ENCODE measurements around the gene SLC1A4.
"Not testable (repeated sequence)": the region's sequence is repeated elsewhere in the genome, so short reads cannot be mapped to it uniquely, and the experiment has no call there.

Gene SLC1A4

GRCh38 chr2:64966017-64966416 lies 23.2 kb upstream of the SLC1A4 start:
- DNase-seq (ENCODE audit: low read depth), result no peak

- DNase-seq (ENCODE audit: low read depth), result no peak
Observed at GRCh38 chr2:64966839-64967238, 22.4 kb upstream of the SLC1A4 start.

- DNase-seq (ENCODE audit: low read depth), result no peak
Observed at GRCh38 chr2:64967601-64968000, 21.6 kb upstream of the SLC1A4 start.

- DNase-seq (ENCODE audit: low read depth), result not testable (repeated sequence)
Observed at GRCh38 chr2:64969086-64969485, 20.1 kb upstream of the SLC1A4 start.

- DNase-seq (ENCODE audit: low read depth), result no peak
Observed at GRCh38 chr2:64970495-64970894, 18.7 kb upstream of the SLC1A4 start.

- no peak for DNase-seq (ENCODE audit: low read depth)
Observed at GRCh38 chr2:64972426-64972825, 16.8 kb upstream of the SLC1A4 start.

GRCh38 chr2:64972876-64973275 lies 16.3 kb upstream of the SLC1A4 start:
- no peak for DNase-seq (ENCODE audit: low read depth)

- DNase-seq (ENCODE audit: low read depth), result no peak
Observed at GRCh38 chr2:64975232-64975821, 13.9 kb upstream of the SLC1A4 start.

- DNase-seq (ENCODE audit: low read depth), result no peak
Observed at GRCh38 chr2:64976276-64976675, 12.9 kb upstream of the SLC1A4 start.

GRCh38 chr2:64978514-64979268 lies 10.5 kb upstream of the SLC1A4 start:
- DNase-seq (ENCODE audit: low read depth), result no peak

- DNase-seq (ENCODE audit: low read depth), result no peak
Observed at GRCh38 chr2:64979744-64980143, 9.5 kb upstream of the SLC1A4 start.

- DNase-seq (ENCODE audit: low read depth), result no peak
Observed at GRCh38 chr2:64980183-64980582, 9.0 kb upstream of the SLC1A4 start.

- DNase-seq (ENCODE audit: low read depth), result no peak
Observed at GRCh38 chr2:64982311-64982857, 6.8 kb upstream of the SLC1A4 start.

- no peak for DNase-seq (ENCODE audit: low read depth)
Observed at GRCh38 chr2:64982932-64983331, 6.3 kb upstream of the SLC1A4 start.

GRCh38 chr2:64985447-64985846 lies 3.8 kb upstream of the SLC1A4 start:
- no peak for DNase-seq (ENCODE audit: low read depth)

- DNase-seq (ENCODE audit: low read depth), result no peak
Observed at GRCh38 chr2:64987001-64987955, 1.9 kb upstream of the SLC1A4 start.

- DNase-seq (ENCODE audit: low read depth), result no peak
Observed at GRCh38 chr2:64987956-64988419, 1.2 kb upstream of the SLC1A4 start.

- DNase-seq (ENCODE audit: low read depth), result no peak
Observed at GRCh38 chr2:64988420-64989125, 626 bp upstream of the SLC1A4 start.

- no peak for DNase-seq (ENCODE audit: low read depth)
Observed at GRCh38 chr2:64989982-64990614, 899 bp downstream of the SLC1A4 start.

GRCh38 chr2:64990876-64991275 lies 1.7 kb downstream of the SLC1A4 start:
- DNase-seq (ENCODE audit: low read depth), result no peak

GRCh38 chr2:64992218-64992617 lies 3.0 kb downstream of the SLC1A4 start:
- no peak for DNase-seq (ENCODE audit: low read depth)

All from stimulated activated CD8-positive, alpha-beta memory T cell treated with anti-CD3 and anti-CD28 coated beads, Interleukin-15, amount 100 ng/mL, for 1 hour (primary cell).